Measurements from ENCODE around the gene DENND4C.
"Not testable (repeated sequence)": the region's sequence is repeated elsewhere in the genome, so short reads cannot be mapped to it uniquely, and the experiment has no call there.

The DENND4C gene

GRCh38 chr9:19372567-19372966 lies 142.1 kb downstream of the DENND4C start:
- no peak for DNase-seq (ENCODE audit: low read depth)

- DNase-seq (ENCODE audit: low read depth): no peak
Measured at GRCh38 chr9:19373527-19373926, 143.0 kb downstream of the DENND4C start.

GRCh38 chr9:19375538-19375937 lies 145.0 kb downstream of the DENND4C start:
- DNase-seq (ENCODE audit: low read depth): no peak

GRCh38 chr9:19376931-19377330 lies 146.4 kb downstream of the DENND4C start:
- DNase-seq (ENCODE audit: low read depth): no peak

DNA sequence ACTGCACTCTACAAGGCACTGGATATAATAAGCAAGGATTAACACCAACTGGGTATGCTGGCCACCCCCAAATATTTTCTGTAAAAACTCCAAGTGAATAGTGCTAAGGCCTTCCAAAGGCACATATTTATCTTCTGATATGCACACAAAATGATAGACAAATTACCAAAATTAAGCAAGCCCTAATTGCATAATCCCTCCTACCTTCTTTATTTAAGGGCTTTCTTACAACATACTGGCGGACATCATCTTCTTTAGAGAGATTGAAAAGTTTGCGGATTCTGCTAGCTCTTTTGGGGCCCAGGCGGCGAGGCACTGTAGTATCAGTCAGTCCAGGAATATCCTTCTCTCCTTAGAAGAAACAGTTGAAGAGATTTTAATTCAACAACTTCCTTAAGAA lies 147.7 kb downstream of the DENND4C start:
- DNase-seq (ENCODE audit: low read depth): no peak

- no peak for DNase-seq (ENCODE audit: low read depth)
Measured at GRCh38 chr9:19378647-19379046, 148.2 kb downstream of the DENND4C start.

GRCh38 chr9:19379283-19379682 lies 148.8 kb downstream of the DENND4C start:
- DNase-seq (ENCODE audit: low read depth): no peak

DNA sequence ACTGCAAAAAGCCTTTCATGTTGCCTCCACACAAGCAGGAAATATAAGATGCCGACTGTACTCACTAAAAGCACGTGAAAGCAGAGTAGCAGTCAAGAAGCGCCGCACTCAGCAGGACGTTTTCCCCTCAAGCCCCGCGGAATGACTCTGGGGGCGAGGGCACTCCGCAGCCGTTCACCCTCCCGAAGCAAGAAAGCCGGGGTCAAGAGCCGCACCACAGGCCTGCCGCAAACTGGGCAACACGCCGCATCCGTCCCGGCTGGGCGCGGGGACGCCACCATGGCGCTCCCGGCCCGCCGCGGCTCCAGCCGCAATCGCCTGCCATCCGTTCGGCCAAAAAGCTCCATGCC lies 149.2 kb downstream of the DENND4C start:
- no peak for DNase-seq (ENCODE audit: low read depth)

DNA sequence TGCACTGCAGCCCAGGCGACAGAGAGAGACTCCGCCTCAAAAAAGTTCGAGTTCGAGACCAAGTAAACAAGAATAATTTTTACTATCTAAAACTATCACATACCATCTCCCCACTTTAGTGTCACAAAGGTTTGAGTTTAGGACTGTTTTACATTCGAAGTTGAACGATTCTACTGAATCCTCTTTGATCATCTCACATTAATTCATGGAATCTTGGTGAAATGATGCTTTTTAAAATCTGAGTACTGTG lies 150.3 kb downstream of the DENND4C start:
- DNase-seq (ENCODE audit: low read depth): no peak

- DNase-seq (ENCODE audit: low read depth): no peak
Measured at GRCh38 chr9:19381656-19382055, 151.2 kb downstream of the DENND4C start.

DNA sequence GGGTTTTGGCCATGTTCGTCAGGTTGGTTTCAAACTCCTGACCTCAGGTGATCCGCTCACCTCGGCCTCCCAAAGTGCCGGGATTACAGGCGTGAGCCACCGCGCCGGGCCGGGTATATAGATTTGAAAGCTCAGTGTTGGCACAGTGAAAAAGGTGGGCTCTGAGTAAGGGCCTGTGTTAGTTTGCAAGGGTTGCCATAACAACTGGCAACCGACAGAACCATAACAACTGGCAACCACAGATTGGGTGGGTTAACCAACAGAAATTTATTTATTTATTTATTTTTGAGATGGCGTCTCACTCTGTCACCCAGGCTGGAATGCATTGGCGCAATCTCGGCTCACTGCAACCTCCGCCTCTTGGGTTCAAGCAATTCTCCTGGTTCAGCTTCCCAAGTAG lies 154.7 kb downstream of the DENND4C start:
- not testable (repeated sequence) for DNase-seq (ENCODE audit: low read depth)

DNA sequence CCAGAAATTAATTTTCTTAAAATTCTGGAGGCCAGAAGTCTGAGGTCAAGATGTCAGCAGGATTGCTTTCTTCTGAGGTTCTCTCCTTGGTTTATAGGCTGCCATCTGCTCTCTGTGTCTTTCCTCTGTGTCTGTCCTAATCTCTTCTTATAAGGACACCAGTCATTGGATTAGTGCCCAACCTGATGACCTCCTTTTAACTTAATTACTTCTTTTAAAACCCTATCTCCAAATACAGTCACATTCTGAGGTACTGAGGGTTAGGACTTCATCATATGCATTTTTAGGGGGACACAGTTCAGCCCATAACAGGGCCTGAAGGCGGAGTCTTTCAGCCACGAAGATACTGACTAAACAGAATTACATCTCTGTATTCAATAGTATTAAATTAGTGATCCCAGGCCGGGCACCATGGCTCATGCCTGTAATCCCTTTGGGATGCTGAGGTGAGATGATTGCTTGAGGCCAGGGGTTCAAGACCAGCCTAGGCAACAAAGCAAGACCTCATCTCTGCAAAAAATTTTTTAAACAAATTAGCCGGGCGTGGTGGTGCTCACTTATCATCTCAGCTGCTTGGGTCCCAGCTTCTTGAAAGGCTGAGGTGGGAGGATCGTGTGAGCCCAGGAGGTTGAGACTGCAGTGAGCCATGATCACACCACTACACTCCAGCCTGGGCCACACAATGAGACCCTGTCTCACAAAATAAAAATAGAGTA lies 155.5 kb downstream of the DENND4C start:
- no peak for DNase-seq (ENCODE audit: low read depth)

- DNase-seq (ENCODE audit: low read depth): no peak
Measured at GRCh38 chr9:19386502-19387044, 156.1 kb downstream of the DENND4C start.

- no peak for DNase-seq (ENCODE audit: low read depth)
Measured at GRCh38 chr9:19387317-19387716, 156.8 kb downstream of the DENND4C start.

GRCh38 chr9:19389539-19389938 lies 159.0 kb downstream of the DENND4C start:
- not testable (repeated sequence) for DNase-seq (ENCODE audit: low read depth)

DNA sequence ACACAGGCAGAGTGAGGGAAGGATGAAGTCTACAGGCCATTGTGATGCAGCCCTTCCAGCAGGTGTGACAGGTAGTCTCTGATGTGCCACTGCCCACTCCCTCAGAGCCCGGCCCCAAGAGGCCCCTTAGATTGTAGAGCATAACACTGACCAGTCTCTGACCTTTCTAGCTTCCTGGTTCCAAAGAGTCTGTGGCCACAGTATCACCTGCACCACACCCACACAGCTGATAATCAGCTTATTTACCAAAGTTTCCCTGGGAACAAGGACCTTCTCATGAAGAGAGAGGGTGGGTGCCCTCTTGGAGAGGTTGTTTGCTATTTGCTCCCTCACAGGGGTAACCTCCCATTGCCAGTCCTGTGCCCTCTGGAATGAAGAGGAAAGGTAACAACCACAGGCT lies 167.4 kb downstream of the DENND4C start:
- DNase-seq (ENCODE audit: low read depth): no peak

DNA sequence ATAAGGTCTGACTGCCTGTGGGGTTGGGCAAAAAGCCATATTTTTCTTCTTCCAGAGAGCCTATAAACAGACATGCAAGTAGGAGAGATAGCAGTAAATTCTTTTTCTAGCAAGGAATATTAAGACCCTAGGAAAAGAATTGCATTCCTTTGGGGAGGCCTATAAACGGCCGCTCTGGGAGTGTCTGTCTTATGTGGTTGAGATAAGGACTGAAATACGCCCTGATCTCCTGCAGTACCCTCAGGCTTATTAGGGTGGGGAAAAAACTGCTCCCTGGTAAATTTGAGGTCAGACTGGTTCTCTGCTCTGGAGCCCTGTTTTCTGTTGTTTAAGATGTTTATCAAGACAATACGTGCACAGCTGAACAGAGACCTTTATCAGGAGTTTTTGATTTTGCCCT lies 172.7 kb downstream of the DENND4C start:
- not testable (repeated sequence) for DNase-seq (ENCODE audit: low read depth)

- DNase-seq (ENCODE audit: low read depth): no peak
Measured at GRCh38 chr9:19404283-19405075, 174.0 kb downstream of the DENND4C start.

- no peak for DNase-seq (ENCODE audit: low read depth)
Measured at GRCh38 chr9:19405771-19406170, 175.3 kb downstream of the DENND4C start.

DNA sequence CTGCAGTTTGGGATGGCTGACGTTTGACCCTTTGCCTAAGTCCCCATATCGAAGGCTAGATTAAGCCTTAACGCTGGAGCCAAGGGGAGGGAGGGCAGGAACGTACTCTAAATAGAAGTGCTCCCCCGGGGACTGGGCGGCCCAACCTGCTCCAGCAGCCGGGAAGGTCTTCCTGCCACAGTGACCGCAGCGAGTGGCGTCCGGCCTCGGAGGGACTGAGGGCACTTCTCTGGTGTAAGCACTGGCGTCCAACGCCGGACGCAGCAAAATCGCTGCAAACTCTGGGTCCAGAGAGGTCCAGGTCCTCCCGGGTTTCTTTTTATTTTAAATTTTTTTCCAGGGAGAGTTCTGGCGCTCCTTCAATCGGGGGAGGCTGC lies 177.8 kb downstream of the DENND4C start:
- DNase-seq (ENCODE audit: low read depth): no peak

DNA sequence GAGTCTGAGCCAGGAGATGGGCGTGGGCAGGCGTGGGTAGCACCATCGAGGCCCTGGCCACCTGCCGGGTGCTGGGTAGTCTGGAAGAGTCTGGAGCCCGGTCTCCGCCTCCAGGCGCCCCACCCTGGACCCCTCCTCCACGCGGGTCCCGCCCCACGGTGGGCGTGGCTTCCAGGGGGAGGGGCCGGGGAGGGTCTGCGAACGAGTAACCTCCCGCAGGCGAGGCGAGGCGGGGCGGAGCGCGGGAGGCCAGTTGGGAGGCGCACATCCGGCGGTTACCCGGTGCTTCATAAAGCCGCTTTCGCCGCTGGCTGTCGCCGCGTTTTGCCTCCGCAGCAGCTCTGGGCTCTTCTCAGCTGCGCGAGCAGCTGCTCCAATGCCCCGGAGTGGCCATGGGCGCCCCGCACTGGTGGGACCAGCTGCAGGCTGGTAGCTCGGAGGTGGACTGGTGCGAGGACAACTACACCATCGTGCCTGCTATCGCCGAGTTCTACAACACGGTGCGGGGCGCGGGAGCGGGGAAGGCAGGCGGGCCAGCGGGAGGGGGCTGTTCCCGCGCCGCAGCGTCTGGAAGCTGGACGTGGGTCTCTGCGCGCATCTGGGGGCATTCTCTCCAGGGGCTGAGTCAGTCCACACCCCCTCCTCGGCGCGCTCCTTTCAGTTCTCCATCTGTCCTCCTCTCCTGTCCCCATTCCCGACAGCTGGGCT lies 178.4 kb downstream of the DENND4C start, which contains the start of gene ACER2:
Gene ACER2 (plus strand): TSS at position 317 of the 708 bp plus-strand sequence. CDS start 76 bp downstream, at position 393.
- peak; percentile 69 for DNase-seq (ENCODE audit: low read depth)

DNA sequence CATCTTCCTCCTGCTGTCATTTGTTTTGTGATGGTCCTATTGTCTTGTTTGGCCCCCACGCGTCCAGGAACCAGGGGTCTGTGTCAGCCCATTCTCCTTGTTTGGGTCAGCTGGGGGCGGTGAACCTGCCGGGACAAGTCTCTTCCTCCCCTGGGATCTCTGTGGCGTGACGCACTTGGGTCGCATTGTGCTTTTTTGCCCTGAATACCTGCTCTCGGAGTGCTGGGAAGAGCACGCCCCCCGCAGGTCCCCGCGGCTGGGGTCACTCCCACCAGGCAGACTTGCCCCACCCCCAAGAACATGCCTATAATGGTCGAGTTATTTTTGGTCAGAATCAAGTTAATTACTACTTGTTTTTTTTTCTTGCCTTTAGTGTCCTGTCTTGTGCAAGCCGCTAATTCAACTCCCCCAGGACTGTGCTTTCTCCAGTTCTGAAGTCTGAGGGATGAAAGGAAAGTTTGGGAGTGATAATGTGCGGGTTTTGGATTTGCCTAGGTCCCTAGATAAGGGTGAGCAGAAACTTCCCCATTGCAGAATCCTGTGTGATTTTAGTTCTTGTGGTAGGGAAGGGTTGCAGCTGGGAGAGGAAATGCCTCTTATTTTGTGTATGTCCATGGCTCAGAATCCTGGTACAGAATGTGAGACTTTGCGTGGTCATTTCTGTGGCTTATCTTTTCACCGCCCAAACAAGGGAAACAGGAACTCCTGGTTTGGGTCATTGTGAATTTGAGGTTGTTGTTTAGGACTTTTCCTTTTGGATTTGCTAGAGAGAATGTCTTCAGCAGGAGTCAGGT lies 179.1 kb downstream of the DENND4C start:
- DNase-seq (ENCODE audit: low read depth): no peak

Measured in stromal cell of bone marrow (primary cell).